Measurements from ENCODE around the gene TMEM233.

- TF ChIP-seq, protein P1, sequence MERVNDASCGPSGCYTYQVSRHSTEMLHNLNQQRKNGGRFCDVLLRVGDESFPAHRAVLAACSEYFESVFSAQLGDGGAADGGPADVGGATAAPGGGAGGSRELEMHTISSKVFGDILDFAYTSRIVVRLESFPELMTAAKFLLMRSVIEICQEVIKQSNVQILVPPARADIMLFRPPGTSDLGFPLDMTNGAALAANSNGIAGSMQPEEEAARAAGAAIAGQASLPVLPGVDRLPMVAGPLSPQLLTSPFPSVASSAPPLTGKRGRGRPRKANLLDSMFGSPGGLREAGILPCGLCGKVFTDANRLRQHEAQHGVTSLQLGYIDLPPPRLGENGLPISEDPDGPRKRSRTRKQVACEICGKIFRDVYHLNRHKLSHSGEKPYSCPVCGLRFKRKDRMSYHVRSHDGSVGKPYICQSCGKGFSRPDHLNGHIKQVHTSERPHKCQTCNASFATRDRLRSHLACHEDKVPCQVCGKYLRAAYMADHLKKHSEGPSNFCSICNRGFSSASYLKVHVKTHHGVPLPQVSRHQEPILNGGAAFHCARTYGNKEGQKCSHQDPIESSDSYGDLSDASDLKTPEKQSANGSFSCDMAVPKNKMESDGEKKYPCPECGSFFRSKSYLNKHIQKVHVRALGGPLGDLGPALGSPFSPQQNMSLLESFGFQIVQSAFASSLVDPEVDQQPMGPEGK (CRISPR knock-in tag; IDR thresholded peaks at IDR 0.05; ENCODE audit: borderline replicate concordance), result no peak
- TF ChIP-seq CSDC2 (CRISPR knock-in tag; IDR thresholded peaks at IDR 0.05) (no peak), TCF4 (CRISPR knock-in tag; IDR thresholded peaks at IDR 0.05; ENCODE audit: borderline replicate concordance) (no peak)
These were observed 22.8 kb upstream of the TMEM233 start for GRCh38 chr12:119570771-119571170.
